GM12878 (cell line): ENCODE results near the gene CAPN9.
"Not testable (repeated sequence)": the region's sequence is repeated elsewhere in the genome, so short reads cannot be mapped to it uniquely, and the experiment has no call there.

ENCODE experiments used
- JUND ChIP-seq: IDR thresholded peaks from 2 replicates; pipeline ENCODE4 v1.6.1; 2012; ENCODE audit warnings: low read depth, mild to moderate bottlenecking, low read length, improper control_type of control experiment, moderate library complexity
- KAT2A ChIP-seq: conservative IDR thresholded peaks from 2 replicates; pipeline ENCODE4 v1.6.1; 2011; ENCODE audit warnings: low read depth, low read length; ENCODE audit not compliant: control insufficient read depth
- RAD21 ChIP-seq: IDR thresholded peaks from 2 replicates; pipeline ENCODE4 v1.6.1; 2011; ENCODE audit warnings: mild to moderate bottlenecking, low read depth, low read length, moderate library complexity; ENCODE audit not compliant: insufficient read depth
- REST ChIP-seq: IDR thresholded peaks from 2 replicates; pipeline ENCODE4 v1.6.1; 2012; ENCODE audit warnings: mild to moderate bottlenecking, low read depth, low read length
- SIN3A ChIP-seq: IDR thresholded peaks from 2 replicates; pipeline ENCODE4 v1.6.1; 2012; ENCODE audit warnings: low read depth, low read length, improper control_type of control experiment
- TBL1XR1 ChIP-seq: IDR thresholded peaks from 2 replicates; pipeline ENCODE4 v1.6.1; 2012; ENCODE audit warnings: low read depth, low read length, improper control_type of control experiment
- TF ChIP-seq, protein P1 (sequence below), 3 experiments: IDR thresholded peaks in 2 of 3; conservative IDR thresholded peaks in 1 of 3; 2 replicates each; pipeline ENCODE4 v1.5.1; 2011; ENCODE audit warnings: low read depth in 3 of 3, low read length in 3 of 3, mild to moderate bottlenecking in 3 of 3, control low read depth in 2 of 3, moderate library complexity in 2 of 3, inconsistent platforms in 1 of 3, mixed read lengths in 1 of 3; ENCODE audit not compliant: control insufficient read depth in 2 of 3, insufficient read depth in 1 of 3; ENCODE audit errors: extremely low read depth in 1 of 3

DNA sequence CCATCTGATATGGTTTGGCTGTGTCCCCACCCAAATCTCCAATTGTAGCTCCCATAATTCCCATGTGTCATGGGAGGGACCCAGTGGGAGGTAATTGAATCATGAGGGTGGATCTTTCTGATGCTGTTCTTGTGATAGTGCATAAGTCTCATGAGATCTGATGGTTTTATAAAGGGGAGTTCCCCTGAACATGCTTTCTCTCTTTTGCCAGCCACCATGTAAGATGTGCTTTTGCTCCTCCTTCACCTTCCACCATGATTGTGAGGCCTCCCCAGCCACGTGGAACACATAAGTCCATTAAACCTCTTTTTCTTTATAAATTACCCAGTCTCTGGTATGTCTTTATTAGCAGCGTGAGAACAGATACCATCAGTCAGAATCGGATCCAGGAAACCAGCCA is 30.7 kb upstream of the CAPN9 start:
- TF ChIP-seq, protein P1, sequence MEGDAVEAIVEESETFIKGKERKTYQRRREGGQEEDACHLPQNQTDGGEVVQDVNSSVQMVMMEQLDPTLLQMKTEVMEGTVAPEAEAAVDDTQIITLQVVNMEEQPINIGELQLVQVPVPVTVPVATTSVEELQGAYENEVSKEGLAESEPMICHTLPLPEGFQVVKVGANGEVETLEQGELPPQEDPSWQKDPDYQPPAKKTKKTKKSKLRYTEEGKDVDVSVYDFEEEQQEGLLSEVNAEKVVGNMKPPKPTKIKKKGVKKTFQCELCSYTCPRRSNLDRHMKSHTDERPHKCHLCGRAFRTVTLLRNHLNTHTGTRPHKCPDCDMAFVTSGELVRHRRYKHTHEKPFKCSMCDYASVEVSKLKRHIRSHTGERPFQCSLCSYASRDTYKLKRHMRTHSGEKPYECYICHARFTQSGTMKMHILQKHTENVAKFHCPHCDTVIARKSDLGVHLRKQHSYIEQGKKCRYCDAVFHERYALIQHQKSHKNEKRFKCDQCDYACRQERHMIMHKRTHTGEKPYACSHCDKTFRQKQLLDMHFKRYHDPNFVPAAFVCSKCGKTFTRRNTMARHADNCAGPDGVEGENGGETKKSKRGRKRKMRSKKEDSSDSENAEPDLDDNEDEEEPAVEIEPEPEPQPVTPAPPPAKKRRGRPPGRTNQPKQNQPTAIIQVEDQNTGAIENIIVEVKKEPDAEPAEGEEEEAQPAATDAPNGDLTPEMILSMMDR (IDR thresholded peaks at IDR 0.05 in 2 of 3, conservative IDR thresholded peaks at IDR 0.05 in 1 of 3; ENCODE audit: control insufficient read depth in 2 of 3, extremely low read depth in 1 of 3, insufficient read depth in 1 of 3, low read depth in 3 of 3, low read length in 3 of 3) = not testable (repeated sequence)
- not testable (repeated sequence) for TF ChIP-seq REST, RAD21, TBL1XR1, SIN3A, JUND, KAT2A
